ENCODE data around the gene FLACC1.
"Not testable (repeated sequence)": the region's sequence is repeated elsewhere in the genome, so short reads cannot be mapped to it uniquely, and the experiment has no call there.

FLACC1 gene

DNA sequence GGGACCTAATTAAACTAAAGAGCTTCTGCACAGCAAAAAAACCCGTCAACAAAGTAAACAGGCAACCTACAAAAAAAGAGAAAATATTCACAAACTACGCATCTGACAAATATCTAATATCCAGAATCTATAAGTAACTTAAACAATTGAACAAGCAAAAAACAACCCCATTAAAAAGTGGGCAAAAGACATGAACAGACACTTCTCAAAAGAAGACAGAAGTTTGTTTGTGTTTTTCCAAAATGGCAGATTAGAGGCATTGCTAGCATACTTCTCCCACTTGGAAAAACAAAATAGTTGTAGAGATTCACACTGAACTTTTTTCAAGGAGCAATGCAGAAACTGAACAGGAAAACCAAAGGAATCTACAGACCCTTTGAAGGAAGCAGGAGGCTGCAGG lies 37.6 kb downstream of the FLACC1 start:
- H3K27ac ChIP-seq (ENCODE audit: low read length) = no peak overlapping the region
- H3K9ac ChIP-seq (ENCODE audit: low read length in 2 of 2) = no peak overlapping the region
- H3K27me3 ChIP-seq (ENCODE audit: control insufficient read depth in 1 of 2, insufficient read depth in 2 of 2, low read length in 2 of 2) = no peaks in the 10 kb centered on the region
- H3K4me1 ChIP-seq (ENCODE audit: control insufficient read depth, insufficient read depth, low read length) = no peaks in the 10 kb centered on the region
- H3K4me3 ChIP-seq (ENCODE audit: low read length in 2 of 2) = no peak overlapping the region
- no peaks in the 10 kb centered on the region for H3K36me3 ChIP-seq (ENCODE audit: control insufficient read depth in 2 of 2, insufficient read depth in 2 of 2, low read length in 2 of 2)
- H3K9me3 ChIP-seq (ENCODE audit: control insufficient read depth in 2 of 2, low read length in 2 of 2) = peaks cover 0 to 3% of the 10 kb centered on the region in 2 donors

DNA sequence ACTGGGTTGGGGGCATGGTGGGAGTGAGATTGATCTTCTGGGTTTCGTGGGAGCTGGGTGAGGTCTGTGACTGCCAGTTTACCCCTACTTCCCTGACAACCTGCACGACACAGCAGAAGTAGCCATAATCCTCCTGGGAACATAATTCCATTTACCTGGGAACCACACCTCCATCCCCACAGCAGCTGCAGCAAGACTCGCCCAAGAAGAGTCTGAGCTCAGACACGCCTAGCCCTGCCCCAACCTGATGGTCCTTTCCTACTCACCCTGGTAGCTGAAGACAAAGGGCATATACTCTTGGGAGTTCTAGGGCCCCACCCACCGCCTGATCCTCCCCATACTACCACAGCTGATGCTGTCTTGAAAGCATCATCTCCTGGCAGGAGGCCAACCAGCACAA lies 43.8 kb downstream of the FLACC1 start:
- Histone ChIP-seq H3K4me3 (ENCODE audit: low read length in 2 of 2) (no peak overlapping the region), H3K27me3 (ENCODE audit: control insufficient read depth in 1 of 2, insufficient read depth in 2 of 2, low read length in 2 of 2) (no peaks in the 10 kb centered on the region), H3K9me3 (ENCODE audit: control insufficient read depth in 2 of 2, low read length in 2 of 2) (peaks cover 0 to 3% of the 10 kb centered on the region in 2 donors), H3K4me1 (ENCODE audit: control insufficient read depth, insufficient read depth, low read length) (no peaks in the 10 kb centered on the region), H3K36me3 (ENCODE audit: control insufficient read depth in 2 of 2, insufficient read depth in 2 of 2, low read length in 2 of 2) (peaks cover 0 to 2% of the 10 kb centered on the region in 2 donors), H3K27ac (ENCODE audit: low read length) (no peak overlapping the region), H3K9ac (ENCODE audit: low read length in 2 of 2) (no peak overlapping the region)

DNA sequence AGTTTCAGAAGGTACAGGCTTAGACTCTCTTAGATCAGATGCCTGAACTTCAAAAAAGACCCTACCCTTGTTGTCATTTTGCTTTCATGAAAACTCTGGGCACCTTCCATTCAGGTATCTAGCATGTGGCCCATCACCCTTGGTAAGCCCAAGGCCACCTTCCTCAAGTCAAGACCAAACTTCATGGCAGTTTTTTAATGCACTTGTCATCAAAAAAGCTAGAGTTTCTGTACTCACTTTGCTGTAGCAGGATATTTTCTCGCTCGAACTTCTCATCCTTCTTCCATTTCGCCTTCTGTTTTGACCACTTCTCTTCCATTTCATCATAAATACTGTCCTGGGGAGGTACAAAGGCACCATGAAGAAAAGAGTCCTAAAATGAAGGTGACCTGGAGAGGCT lies 48.2 kb downstream of the FLACC1 start:
- Histone ChIP-seq H3K36me3 (ENCODE audit: control insufficient read depth in 2 of 2, insufficient read depth in 2 of 2, low read length in 2 of 2) (peaks cover 0 to 7% of the 10 kb centered on the region in 2 donors), H3K4me3 (ENCODE audit: low read length in 2 of 2) (no peak overlapping the region)

DNA sequence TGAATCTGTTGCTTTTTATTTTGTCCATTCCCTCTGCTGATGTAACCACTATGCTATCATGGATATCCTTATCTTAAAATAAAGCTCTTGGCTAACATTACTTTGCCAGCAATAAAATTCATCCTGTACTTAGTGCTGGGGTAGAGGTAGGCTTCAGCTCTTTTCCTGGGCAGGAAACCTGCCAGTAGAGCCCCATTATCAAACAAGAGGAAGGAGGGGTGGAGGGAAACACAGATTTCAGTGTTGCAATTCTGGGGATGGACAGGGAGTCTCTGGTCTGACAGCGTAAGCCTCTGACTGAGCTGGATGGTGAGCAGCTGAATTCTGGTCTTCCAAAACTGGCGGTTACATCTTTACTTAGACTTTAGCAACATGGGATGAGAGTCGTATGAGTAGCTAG lies 49.3 kb downstream of the FLACC1 start:
- Histone ChIP-seq H3K9me3 (ENCODE audit: control insufficient read depth in 2 of 2, low read length in 2 of 2) (no peaks in the 10 kb centered on the region), H3K36me3 (ENCODE audit: control insufficient read depth in 2 of 2, insufficient read depth in 2 of 2, low read length in 2 of 2) (peaks cover 0 to 7% of the 10 kb centered on the region in 2 donors), H3K4me3 (ENCODE audit: low read length in 2 of 2) (no peak overlapping the region), H3K27me3 (ENCODE audit: control insufficient read depth in 1 of 2, insufficient read depth in 2 of 2, low read length in 2 of 2) (no peaks in the 10 kb centered on the region), H3K27ac (ENCODE audit: low read length) (no peak overlapping the region), H3K4me1 (ENCODE audit: control insufficient read depth, insufficient read depth, low read length) (no peaks in the 10 kb centered on the region), H3K9ac (ENCODE audit: low read length in 2 of 2) (no peak overlapping the region)

More for the DNA sequence above, 48.2 kb downstream of the FLACC1 start:
- no peak overlapping the region for H3K27ac ChIP-seq (ENCODE audit: low read length)
- H3K9me3 ChIP-seq (ENCODE audit: control insufficient read depth in 2 of 2, low read length in 2 of 2) = peaks cover 0 to 3% of the 10 kb centered on the region in 2 donors
- H3K4me1 ChIP-seq (ENCODE audit: control insufficient read depth, insufficient read depth, low read length) = no peaks in the 10 kb centered on the region
- H3K9ac ChIP-seq (ENCODE audit: low read length in 2 of 2) = no peak overlapping the region
- H3K27me3 ChIP-seq (ENCODE audit: control insufficient read depth in 1 of 2, insufficient read depth in 2 of 2, low read length in 2 of 2) = no peaks in the 10 kb centered on the region

DNA sequence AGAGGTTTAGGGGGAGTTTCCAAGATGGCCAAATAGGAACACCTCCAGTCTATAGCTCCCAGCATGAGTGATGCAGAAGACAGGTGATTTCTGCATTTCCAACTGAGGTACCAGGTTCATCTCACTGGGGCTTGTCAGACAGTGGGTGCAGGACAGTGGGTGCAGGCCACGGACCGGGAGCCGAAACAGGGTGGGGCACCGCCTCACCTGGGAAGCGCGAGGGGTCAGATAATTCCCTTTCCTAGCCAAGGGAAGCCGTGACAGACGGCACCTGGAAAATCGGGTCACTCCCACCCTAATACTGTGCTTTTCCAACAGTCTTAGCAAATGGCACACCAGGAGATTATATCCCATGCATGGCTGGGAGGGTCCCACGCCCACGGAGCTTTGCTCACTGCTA lies 57.2 kb downstream of the FLACC1 start:
- not testable (repeated sequence) for H3K36me3 ChIP-seq (ENCODE audit: control insufficient read depth in 2 of 2, insufficient read depth in 2 of 2, low read length in 2 of 2); H3K9me3 ChIP-seq (ENCODE audit: control insufficient read depth in 2 of 2, low read length in 2 of 2); H3K27ac ChIP-seq (ENCODE audit: low read length); H3K4me1 ChIP-seq (ENCODE audit: control insufficient read depth, insufficient read depth, low read length); H3K9ac ChIP-seq (ENCODE audit: low read length in 2 of 2); H3K4me3 ChIP-seq (ENCODE audit: low read length in 2 of 2); H3K27me3 ChIP-seq (ENCODE audit: control insufficient read depth in 1 of 2, insufficient read depth in 2 of 2, low read length in 2 of 2)

DNA sequence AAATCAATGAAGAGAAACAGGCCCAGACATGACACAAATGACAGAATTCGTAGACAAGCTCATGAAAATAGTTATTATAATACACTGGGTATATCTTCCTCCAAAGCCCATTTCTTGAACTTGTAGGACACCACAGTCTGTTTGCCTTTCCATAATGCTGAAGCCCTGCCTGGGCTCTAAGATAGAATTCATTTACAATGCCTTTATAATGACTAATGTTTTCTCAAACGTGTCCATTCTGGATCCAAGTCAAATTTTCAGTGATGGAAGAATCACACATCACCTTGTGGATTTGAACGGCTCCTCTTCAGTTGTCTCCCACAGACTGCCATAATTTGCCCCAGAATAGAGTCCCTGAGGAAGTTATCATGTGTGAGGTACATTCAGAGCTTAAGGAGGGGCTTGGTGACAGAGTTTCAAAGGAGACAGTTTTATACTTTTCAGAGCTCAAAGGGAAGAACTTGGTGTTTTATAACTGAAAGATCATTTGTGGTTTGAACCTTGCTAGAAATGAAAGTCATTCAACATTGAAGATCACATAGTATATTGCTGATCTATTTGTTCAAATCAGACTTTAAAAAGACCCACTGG lies 58.6 kb downstream of the FLACC1 start:
- H3K27ac ChIP-seq (ENCODE audit: low read length) = no peak overlapping the region
- H3K9ac ChIP-seq (ENCODE audit: low read length in 2 of 2) = no peak overlapping the region
- H3K9me3 ChIP-seq (ENCODE audit: control insufficient read depth in 2 of 2, low read length in 2 of 2) = no peaks in the 10 kb centered on the region
- H3K4me1 ChIP-seq (ENCODE audit: control insufficient read depth, insufficient read depth, low read length) = no peaks in the 10 kb centered on the region
- no peak overlapping the region for H3K4me3 ChIP-seq (ENCODE audit: low read length in 2 of 2)
- H3K36me3 ChIP-seq (ENCODE audit: control insufficient read depth in 2 of 2, insufficient read depth in 2 of 2, low read length in 2 of 2) = peaks cover 0 to 4% of the 10 kb centered on the region in 2 donors
- H3K27me3 ChIP-seq (ENCODE audit: control insufficient read depth in 1 of 2, insufficient read depth in 2 of 2, low read length in 2 of 2) = no peaks in the 10 kb centered on the region

DNA sequence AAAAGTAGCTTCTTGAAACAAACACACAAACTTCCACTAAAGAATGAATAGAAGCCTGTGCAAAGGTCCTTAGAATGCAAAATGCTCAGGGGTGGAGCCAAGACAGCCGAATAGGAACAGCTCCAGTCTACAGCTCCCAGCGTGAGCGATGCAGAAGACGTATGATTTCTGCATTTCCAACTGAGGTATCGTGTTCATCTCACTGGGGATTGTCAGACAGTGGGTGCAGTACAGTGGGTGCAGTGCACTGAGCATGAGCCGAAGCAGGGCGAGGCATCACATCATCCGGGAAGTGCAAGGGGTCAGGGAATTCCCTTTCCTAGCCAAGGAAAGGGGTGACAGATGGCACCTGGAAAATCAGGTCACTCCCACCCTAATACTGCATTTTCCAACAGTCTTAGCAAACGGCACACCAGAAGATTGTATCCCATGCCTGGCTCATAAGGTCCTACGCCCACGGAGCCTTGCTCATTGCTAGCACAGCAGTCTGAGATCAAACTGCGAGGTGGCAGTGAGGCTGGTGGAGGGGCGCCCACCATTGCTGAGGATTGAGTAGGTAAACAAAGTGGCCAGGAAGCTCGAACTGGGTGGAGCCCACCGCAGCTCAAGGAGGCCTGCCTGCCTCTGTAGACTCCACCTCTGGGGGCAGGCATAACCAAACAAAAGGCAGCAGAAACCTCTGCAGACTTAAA lies 66.5 kb downstream of the FLACC1 start:
- H3K9ac ChIP-seq (ENCODE audit: low read length in 2 of 2); H3K27ac ChIP-seq (ENCODE audit: low read length); H3K4me3 ChIP-seq (ENCODE audit: low read length in 2 of 2); H3K27me3 ChIP-seq (ENCODE audit: control insufficient read depth in 1 of 2, insufficient read depth in 2 of 2, low read length in 2 of 2); H3K4me1 ChIP-seq (ENCODE audit: control insufficient read depth, insufficient read depth, low read length); H3K9me3 ChIP-seq (ENCODE audit: control insufficient read depth in 2 of 2, low read length in 2 of 2): not testable (repeated sequence)
- H3K36me3 ChIP-seq (ENCODE audit: control insufficient read depth in 2 of 2, insufficient read depth in 2 of 2, low read length in 2 of 2) = peaks cover 8 to 17% of the 10 kb centered on the region in 2 donors

DNA sequence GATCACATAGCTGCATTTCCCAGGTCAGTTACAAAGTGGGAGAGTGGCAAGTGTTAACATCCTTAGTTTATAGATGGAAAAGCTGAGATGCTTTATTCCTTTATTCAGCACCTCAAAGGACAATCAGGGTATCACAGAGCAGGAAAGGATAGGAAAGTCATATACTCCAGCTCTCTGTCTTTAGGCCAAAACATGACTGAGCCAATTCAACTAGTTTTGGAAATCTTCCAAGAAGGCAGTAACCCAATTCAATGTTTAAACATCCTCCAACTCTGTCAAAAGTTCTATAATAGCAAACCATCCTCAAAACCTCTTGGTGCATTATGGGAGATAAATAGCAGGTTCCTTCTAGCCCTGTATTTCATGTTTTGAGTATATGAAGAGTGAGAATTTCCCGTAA lies 71.6 kb downstream of the FLACC1 start:
- Histone ChIP-seq H3K4me1 (ENCODE audit: control insufficient read depth, insufficient read depth, low read length) (no peaks in the 10 kb centered on the region), H3K36me3 (ENCODE audit: control insufficient read depth in 2 of 2, insufficient read depth in 2 of 2, low read length in 2 of 2) (peaks cover 8 to 21% of the 10 kb centered on the region in 2 donors), H3K27ac (ENCODE audit: low read length) (no peak overlapping the region), H3K27me3 (ENCODE audit: control insufficient read depth in 1 of 2, insufficient read depth in 2 of 2, low read length in 2 of 2) (no peaks in the 10 kb centered on the region), H3K9ac (ENCODE audit: low read length in 2 of 2) (no peak overlapping the region), H3K4me3 (ENCODE audit: low read length in 2 of 2) (no peak overlapping the region), H3K9me3 (ENCODE audit: control insufficient read depth in 2 of 2, low read length in 2 of 2) (no peaks in the 10 kb centered on the region)

DNA sequence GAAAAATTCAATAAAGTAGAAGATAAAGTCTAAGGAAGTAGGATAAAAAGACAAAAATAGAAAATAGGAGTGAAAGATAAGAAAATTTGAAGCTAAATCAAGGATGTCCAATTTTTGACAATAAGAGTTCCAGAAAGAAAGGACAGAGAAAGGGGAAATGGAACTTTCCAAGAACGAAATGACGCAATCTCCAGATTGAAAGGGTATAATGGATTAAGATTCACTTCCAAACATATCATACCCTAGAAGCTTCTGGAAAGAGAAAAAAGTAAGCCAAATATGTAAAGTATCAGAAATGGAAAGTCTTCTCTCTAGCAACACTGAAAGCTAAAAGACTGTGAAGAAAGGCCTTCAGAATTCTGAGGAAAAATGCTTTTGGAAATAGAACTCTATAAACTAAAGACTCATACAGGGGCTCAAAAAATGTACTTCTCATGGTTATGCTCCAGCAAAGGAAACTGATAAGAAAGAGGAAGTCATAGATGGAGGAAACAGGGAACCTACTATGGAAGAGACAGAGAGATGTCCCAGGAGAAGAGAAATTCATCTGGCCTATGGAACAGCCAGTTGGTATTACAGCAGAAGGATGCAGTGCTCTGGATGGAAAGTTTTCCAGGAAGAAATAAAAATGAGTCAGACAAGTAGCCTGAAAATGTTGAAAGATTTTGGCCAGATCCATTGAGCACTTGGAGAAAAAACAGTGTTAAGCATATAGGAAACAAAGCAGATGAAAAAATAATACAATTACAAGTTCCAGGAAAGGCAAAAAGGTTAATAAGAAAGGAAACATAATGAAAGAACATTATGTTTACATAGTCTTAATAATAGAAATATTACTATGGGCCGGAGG lies 76.7 kb downstream of the FLACC1 start:
- no peak overlapping the region for H3K9ac ChIP-seq (ENCODE audit: low read length in 2 of 2)
- H3K9me3 ChIP-seq (ENCODE audit: control insufficient read depth in 2 of 2, low read length in 2 of 2) = no peaks in the 10 kb centered on the region
- no peaks in the 10 kb centered on the region for H3K27me3 ChIP-seq (ENCODE audit: control insufficient read depth in 1 of 2, insufficient read depth in 2 of 2, low read length in 2 of 2)
- no peak overlapping the region for H3K27ac ChIP-seq (ENCODE audit: low read length)
- H3K4me1 ChIP-seq (ENCODE audit: control insufficient read depth, insufficient read depth, low read length) = no peaks in the 10 kb centered on the region
- no peak overlapping the region for H3K4me3 ChIP-seq (ENCODE audit: low read length in 2 of 2)
- peaks cover 9 to 24% of the 10 kb centered on the region in 2 donors for H3K36me3 ChIP-seq (ENCODE audit: control insufficient read depth in 2 of 2, insufficient read depth in 2 of 2, low read length in 2 of 2)

DNA sequence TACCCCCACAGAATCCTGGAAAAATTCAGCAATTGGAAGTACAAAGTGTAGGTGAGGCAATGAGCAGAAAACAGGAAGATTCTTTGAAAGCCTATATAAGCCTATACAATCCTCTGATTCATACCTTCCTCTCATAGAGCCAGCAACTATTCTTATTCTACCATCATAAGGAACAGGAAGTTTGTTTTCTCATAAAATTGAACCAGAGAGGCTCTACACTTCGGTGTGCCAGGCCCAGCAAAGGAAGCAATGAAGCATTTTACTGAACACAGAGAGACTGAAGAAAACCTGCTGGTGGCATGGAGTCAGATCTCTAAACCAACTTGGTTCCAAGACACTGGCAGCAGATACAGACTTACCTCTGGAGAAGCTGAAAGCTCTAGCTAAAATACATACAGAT lies 78.1 kb downstream of the FLACC1 start:
- Histone ChIP-seq H3K9ac (ENCODE audit: low read length in 2 of 2) (no peak overlapping the region), H3K9me3 (ENCODE audit: control insufficient read depth in 2 of 2, low read length in 2 of 2) (no peaks in the 10 kb centered on the region), H3K27ac (ENCODE audit: low read length) (no peak overlapping the region), H3K27me3 (ENCODE audit: control insufficient read depth in 1 of 2, insufficient read depth in 2 of 2, low read length in 2 of 2) (no peaks in the 10 kb centered on the region), H3K4me1 (ENCODE audit: control insufficient read depth, insufficient read depth, low read length) (no peaks in the 10 kb centered on the region), H3K36me3 (ENCODE audit: control insufficient read depth in 2 of 2, insufficient read depth in 2 of 2, low read length in 2 of 2) (peaks cover 9 to 21% of the 10 kb centered on the region in 2 donors), H3K4me3 (ENCODE audit: low read length in 2 of 2) (no peak overlapping the region)
